ENCODE results near the gene ADARB1. TPM values are rescaled to one million over a fixed set of nuclear protein-coding genes. Genes with fewer than 3 reads are reported as not detected.
A peak's percentile ranks its signal among the peaks of the same experiment; 100 is the strongest.

The ADARB1 gene
- total RNA-seq, 1 experiment from 2014 or later: 14.1 TPM

GRCh38 chr21:45102391-45102932, 28.1 kb downstream of the ADARB1 start:
- no peak for TF ChIP-seq EZH2phosphoT487 (IDR thresholded peaks at IDR 0.05; ENCODE audit: borderline replicate concordance, low read length)
- peak; percentile 58 for TF ChIP-seq CTCF (conservative IDR thresholded peaks at IDR 0.05; ENCODE audit: low read depth, low read length)
- TF ChIP-seq EZH2 (IDR thresholded peaks at IDR 0.05; ENCODE audit: low read length, unreplicated experiment): no peak
- intact Hi-C loops (cut with micrococcal nuclease): loop anchor here (2.0 kb wide), 2 partner anchors 18 to 28 kb away; partner anchors contain the start of gene ADARB1
- peaks cover 32% of the 10 kb centered on the region for H3K79me2 ChIP-seq (ENCODE audit: low read length)
- ChIA-PET POLR2A (ENCODE audit: unreplicated experiment) (interaction anchor here (0.7 kb wide), 1 partner anchor 29 kb away, joined by 4 read pairs; no protein-coding TSS in a partner anchor), CTCF (interaction anchor here (0.6 to 2.0 kb wide), 13 partner anchors 19 to 155 kb away, joined by 3 to 53 read pairs (median 7); partner anchors contain the start of gene ADARB1)
- H3K4me1 ChIP-seq (ENCODE audit: insufficient read depth, low read length): peaks cover 26% of the 10 kb centered on the region
- peak; percentile 89 for DNase-seq
- no peaks in the 10 kb centered on the region for H3K9me3 ChIP-seq (ENCODE audit: low read length)
- no TSS peak for BruUV-seq (replicated peaks)
- no peak overlapping the region for H2AFZ ChIP-seq (ENCODE audit: low read length)
- no peak overlapping the region for H3K9ac ChIP-seq (ENCODE audit: low read length)
- peak overlapping the region; percentile 52 for H3K4me2 ChIP-seq (ENCODE audit: low read length)
- H3K27me3 ChIP-seq (ENCODE audit: low read length): no peaks in the 10 kb centered on the region
- no peaks in the 10 kb centered on the region for H4K20me1 ChIP-seq (ENCODE audit: low read length)
- no peaks in the 10 kb centered on the region for H3K9me2 ChIP-seq (replicated peaks; ENCODE audit: low read length)
- H3K36me3 ChIP-seq (ENCODE audit: low read depth, low read length): no peaks in the 10 kb centered on the region
- 0 out of 2 replicates have a peak overlapping the region, but pooled peaks have one; percentile 8 for H3K27ac ChIP-seq (ENCODE audit: low read length)
- ATAC-seq: peak; percentile 89
- no peaks in the 10 kb centered on the region for H3F3A ChIP-seq (ENCODE audit: low read length, unreplicated experiment)
- no peak overlapping the region for H3K4me3 ChIP-seq (ENCODE audit: low read length)

GRCh38 chr21:45103971-45104520, 29.7 kb downstream of the ADARB1 start:
- TF ChIP-seq CTCF (conservative IDR thresholded peaks at IDR 0.05; ENCODE audit: low read depth, low read length) (no peak), EZH2 (IDR thresholded peaks at IDR 0.05; ENCODE audit: low read length, unreplicated experiment) (no peak), EZH2phosphoT487 (IDR thresholded peaks at IDR 0.05; ENCODE audit: borderline replicate concordance, low read length) (no peak)
- no peak overlapping the region for H2AFZ ChIP-seq (ENCODE audit: low read length)
- ChIA-PET CTCF (interaction anchor here (0.6 kb wide), 1 partner anchor 154 kb away, joined by 3 read pairs; no protein-coding TSS in a partner anchor), POLR2A (ENCODE audit: unreplicated experiment) (interaction anchor here (0.5 kb wide), 1 partner anchor 17 kb away, joined by 3 read pairs; no protein-coding TSS in a partner anchor)
- no peak for DNase-seq
- no TSS peak for BruUV-seq (replicated peaks)
- no peak overlapping the region for H3K9ac ChIP-seq (ENCODE audit: low read length)
- H3K79me2 ChIP-seq (ENCODE audit: low read length): peaks cover 36% of the 10 kb centered on the region
- no peak for ATAC-seq
- no peak overlapping the region for H3K4me3 ChIP-seq (ENCODE audit: low read length)
- H3K27ac ChIP-seq (ENCODE audit: low read length): no peak overlapping the region
- peaks cover 26% of the 10 kb centered on the region for H3K4me1 ChIP-seq (ENCODE audit: insufficient read depth, low read length)
- H4K20me1 ChIP-seq (ENCODE audit: low read length): no peaks in the 10 kb centered on the region
- H3K27me3 ChIP-seq (ENCODE audit: low read length): no peaks in the 10 kb centered on the region
- H3K9me3 ChIP-seq (ENCODE audit: low read length): no peaks in the 10 kb centered on the region
- no peaks in the 10 kb centered on the region for H3F3A ChIP-seq (ENCODE audit: low read length, unreplicated experiment)
- H3K4me2 ChIP-seq (ENCODE audit: low read length): peak overlapping the region; percentile 20; the same call in 1 of the 2 replicates
- intact Hi-C loops (cut with micrococcal nuclease): loop anchor here (2.0 kb wide), 2 partner anchors 17 to 29 kb away; partner anchors contain the start of gene ADARB1
- no peaks in the 10 kb centered on the region for H3K36me3 ChIP-seq (ENCODE audit: low read depth, low read length)
- no peaks in the 10 kb centered on the region for H3K9me2 ChIP-seq (replicated peaks; ENCODE audit: low read length)

GRCh38 chr21:45104560-45104959, 30.2 kb downstream of the ADARB1 start:
- Histone ChIP-seq H3K9me2 (replicated peaks; ENCODE audit: low read length) (no peaks in the 10 kb centered on the region), H3K36me3 (ENCODE audit: low read depth, low read length) (no peaks in the 10 kb centered on the region), H2AFZ (ENCODE audit: low read length) (no peak overlapping the region), H3K9ac (ENCODE audit: low read length) (no peak overlapping the region), H3K27me3 (ENCODE audit: low read length) (no peaks in the 10 kb centered on the region), H3F3A (ENCODE audit: low read length, unreplicated experiment) (no peaks in the 10 kb centered on the region), H3K4me3 (ENCODE audit: low read length) (no peak overlapping the region), H3K4me2 (ENCODE audit: low read length) (peak overlapping the region; percentile 20; the same call in 1 of the 2 replicates), H3K9me3 (ENCODE audit: low read length) (no peaks in the 10 kb centered on the region), H3K27ac (ENCODE audit: low read length) (no peak overlapping the region), H3K4me1 (ENCODE audit: insufficient read depth, low read length) (peaks cover 26% of the 10 kb centered on the region), H4K20me1 (ENCODE audit: low read length) (no peaks in the 10 kb centered on the region), H3K79me2 (ENCODE audit: low read length) (peaks cover 36% of the 10 kb centered on the region)
- TF ChIP-seq EZH2 (IDR thresholded peaks at IDR 0.05; ENCODE audit: low read length, unreplicated experiment): no peak
- TF ChIP-seq CTCF (conservative IDR thresholded peaks at IDR 0.05; ENCODE audit: low read depth, low read length): no peak
- no peak for TF ChIP-seq EZH2phosphoT487 (IDR thresholded peaks at IDR 0.05; ENCODE audit: borderline replicate concordance, low read length)
- intact Hi-C loops (cut with micrococcal nuclease): no loop called here
- ChIA-PET CTCF (interaction anchor here (0.6 kb wide), 2 partner anchors 154 to 166 kb away, joined by 3 read pairs; no protein-coding TSS in a partner anchor), POLR2A (ENCODE audit: unreplicated experiment) (no interaction called here)
- no TSS peak for BruUV-seq (replicated peaks)
- DNase-seq (peak; percentile 43), ATAC-seq (peak; percentile 39)

Measured in PC-3 (cell line).